Liver (tissue), 9 donors: ENCODE data around the gene RGL2. TPM values are rescaled to one million over a fixed set of nuclear protein-coding genes. Genes with fewer than 3 reads are reported as not detected.
"Not testable (repeated sequence)": the region's sequence is repeated elsewhere in the genome, so short reads cannot be mapped to it uniquely, and the experiment has no call there.

Experiments used
- DNase-seq: peaks from one replicate; pipeline ENCODE4 v3.0.0-alpha.2; 2017; ENCODE audit warnings: low spot score
- H3K27ac ChIP-seq, 2 donors: one replicate each; pipeline ENCODE4 v1.7.0; 2013; ENCODE audit warnings: inconsistent platforms in 2 of 2, low read length in 2 of 2, control low read depth in 1 of 2, low read depth in 1 of 2, mild to moderate bottlenecking in 1 of 2
- H3K27me3 ChIP-seq, 4 donors: one replicate each; pipeline versions ENCODE4 v1.6.1 to v1.7.0; 2013; ENCODE audit warnings: low read length in 3 of 4, inconsistent platforms in 1 of 4, mild to moderate bottlenecking in 1 of 4, moderate library complexity in 1 of 4; ENCODE audit not compliant: control insufficient read depth in 4 of 4, insufficient read depth in 4 of 4
- H3K36me3 ChIP-seq, 4 donors: one replicate each; pipeline versions ENCODE4 v1.6.1 to v1.7.0; 2013; ENCODE audit warnings: low read length in 3 of 4, mild to moderate bottlenecking in 3 of 4, low read depth in 1 of 4, moderate library complexity in 1 of 4; ENCODE audit not compliant: control insufficient read depth in 4 of 4, insufficient read depth in 3 of 4
- H3K4me1 ChIP-seq, 4 donors: one replicate each; pipeline versions ENCODE4 v1.6.1 to v1.7.0; 2013; ENCODE audit warnings: low read length in 3 of 4, mild to moderate bottlenecking in 3 of 4, moderate library complexity in 1 of 4; ENCODE audit not compliant: control insufficient read depth in 4 of 4, insufficient read depth in 4 of 4
- H3K4me3 ChIP-seq, 3 donors: one replicate each; pipeline versions ENCODE4 v1.6.1 to v1.7.0; 2013; ENCODE audit warnings: low read length in 3 of 3, control low read depth in 1 of 3, low read depth in 1 of 3, mild to moderate bottlenecking in 1 of 3
- H3K9ac ChIP-seq, 2 donors: one replicate each; pipeline ENCODE4 v1.7.0; 2013; ENCODE audit warnings: low read length in 2 of 2, mild to moderate bottlenecking in 2 of 2, moderate library complexity in 2 of 2, control low read depth in 1 of 2, low read depth in 1 of 2
- H3K9me3 ChIP-seq, 4 donors: one replicate each; pipeline versions ENCODE4 v1.6.1 to v1.7.0; 2013; ENCODE audit warnings: low read length in 3 of 4; ENCODE audit not compliant: control insufficient read depth in 4 of 4
- CTCF ChIP-seq: fragments of 150-350 bp; IDR thresholded peaks from 2 replicates; pipeline ENCODE4 v1.5.1; 2017; ENCODE audit warnings: improper control_type of control experiment, low read depth, low read length; ENCODE audit not compliant: missing input control
- JUND ChIP-seq, 2 donors: IDR thresholded peaks; 2 replicates each; pipeline ENCODE4 v1.6.1; 2016; ENCODE audit warnings: antibody characterized with exemption in 2 of 2
- MAX ChIP-seq: IDR thresholded peaks from 2 replicates; pipeline ENCODE4 v1.6.1; 2016; ENCODE audit warnings: antibody characterized with exemption
- RAD21 ChIP-seq, 2 donors: IDR thresholded peaks; 2 replicates each; pipeline ENCODE4 v1.6.1; 2016; ENCODE audit warnings: antibody characterized with exemption in 2 of 2, mild to moderate bottlenecking in 2 of 2
- RXRA ChIP-seq, 2 donors: IDR thresholded peaks; 2 replicates each; pipeline ENCODE4 v1.6.1; 2017 to 2018; ENCODE audit warnings: antibody characterized with exemption in 2 of 2, mild to moderate bottlenecking in 1 of 2
- SP1 ChIP-seq: IDR thresholded peaks from 2 replicates; pipeline ENCODE4 v1.6.1; 2018; ENCODE audit warnings: antibody characterized with exemption, mild to moderate bottlenecking
- YY1 ChIP-seq: IDR thresholded peaks from 2 replicates; pipeline ENCODE4 v1.6.1; 2016; ENCODE audit warnings: antibody characterized with exemption, mild to moderate bottlenecking
- WGBS: extraction: QIAGEN DNeasy Blood & Tissue Kit; methylation state at CpG from one replicate; pipeline ENCODE4 v1.1.7; 2013; 5-methylcytosine and 5-hydroxymethylcytosine counted together
- polyA plus RNA-seq, 2 donors: library from polyadenylated mRNA; stranded (reverse) in 1 of 2; unstranded in 1 of 2; fragments of 200-250 nt in 1 of 2; fragments of >200 nt in 1 of 2; fragmentation: Nextera tagmentation in 1 of 2; extraction: Ambion mirVana in 1 of 2; gene quantifications; one replicate each; pipeline versions ENCODE4 v1.2.1 to v1.2.3, GENCODE V29; 2013 to 2015
- total RNA-seq, 2 donors: library from RNA; depleted of rRNA; stranded (reverse); fragments of >200 nt; gene quantifications; one replicate each; pipeline ENCODE4 v1.2.3, GENCODE V29; 2014
- donor health status: healthy.
- donor health status: healthy.
- donor health status: healthy.
- donor health status: healthy.
- donor health status: healthy.

The RGL2 gene
- total and polyA plus RNA-seq, 4 donors = 16.7 to 22.8 (median 17.3) TPM

- no peaks in the 10 kb centered on the region for H3K9me3 ChIP-seq
- H3K27me3 ChIP-seq = no peaks in the 10 kb centered on the region
- DNase-seq = no peak
- no peaks in the 10 kb centered on the region for H3K36me3 ChIP-seq
- peak overlapping the region in 1 of 2 donors; percentile 27 for H3K27ac ChIP-seq
- H3K4me1 ChIP-seq = no peaks in the 10 kb centered on the region
- H3K4me3 ChIP-seq = no peak overlapping the region
- no peak for TF ChIP-seq RXRA (IDR thresholded peaks at IDR 0.05)
- peak; percentile 72 to 83 for TF ChIP-seq RAD21 (IDR thresholded peaks at IDR 0.05)
- TF ChIP-seq CTCF = peak; percentile 55
- no peak for TF ChIP-seq MAX
- 23% methylated on average over 22 of the region's 22 CpGs for WGBS
- peak overlapping the region in 1 of 2 donors; percentile 53 for H3K9ac ChIP-seq
Measured at GRCh38 chr6:33344701-33345697, 46.3 kb upstream of the RGL2 start.

DNA sequence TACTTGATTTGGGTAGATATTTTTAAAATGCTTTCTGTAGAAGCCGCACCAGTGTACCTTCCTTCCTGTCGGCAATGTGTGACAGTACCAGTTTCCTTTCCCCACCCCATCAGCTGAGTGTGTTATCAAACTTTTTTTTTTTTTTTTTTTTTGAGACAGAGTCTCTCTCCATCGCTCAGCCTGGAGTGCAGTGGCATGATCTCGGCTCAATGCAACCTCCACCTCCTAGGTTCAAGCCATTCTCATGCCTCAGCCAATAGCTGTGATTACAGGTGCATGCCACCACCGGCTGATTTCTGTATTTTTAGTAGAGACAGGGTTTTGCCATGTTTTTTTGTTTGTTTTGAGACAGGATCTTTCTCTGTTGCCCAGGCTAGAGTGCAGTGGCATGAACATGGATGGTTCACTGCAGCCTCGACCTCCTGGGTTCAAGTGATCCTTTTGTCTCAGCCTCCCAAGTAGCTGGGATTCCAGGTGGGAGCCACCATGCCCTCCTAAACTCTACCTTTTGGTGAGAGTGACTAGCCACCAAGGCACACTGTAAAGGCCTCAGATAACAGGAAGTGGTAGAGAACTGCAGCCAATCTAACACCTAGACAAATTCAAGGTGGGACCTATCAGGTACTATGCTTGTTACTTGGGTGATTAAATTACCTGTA is 45.3 kb upstream of the RGL2 start:
- no peak for DNase-seq
- Histone ChIP-seq H3K9me3 (no peaks in the 10 kb centered on the region), H3K36me3 (no peaks in the 10 kb centered on the region), H3K27me3 (no peaks in the 10 kb centered on the region), H3K4me1 (no peaks in the 10 kb centered on the region), H3K4me3 (no peak overlapping the region), H3K9ac (peak overlapping the region in 1 of 2 donors; percentile 3), H3K27ac (peak overlapping the region in 1 of 2 donors; percentile 31)
- no peak for TF ChIP-seq SP1
- no peak for TF ChIP-seq JUND (IDR thresholded peaks at IDR 0.05)
- no peak for TF ChIP-seq YY1
- no peak for TF ChIP-seq CTCF
- WGBS = 72% methylated on average over 6 of the region's 6 CpGs

- not testable (repeated sequence) for H3K9me3 ChIP-seq, H3K36me3 ChIP-seq, H3K4me1 ChIP-seq, H3K9ac ChIP-seq, H3K27me3 ChIP-seq, DNase-seq, H3K4me3 ChIP-seq
- H3K27ac ChIP-seq = peak overlapping the region in 1 of 2 donors; percentile 31
- 87% methylated on average over 7 of the region's 7 CpGs for WGBS
Measured at GRCh38 chr6:33343606-33343952, 44.8 kb upstream of the RGL2 start.
